Fibroblast of lung (primary cell): ENCODE measurements around the gene WDR62. TPM values are rescaled to one million over a fixed set of nuclear protein-coding genes. Genes with fewer than 3 reads are reported as not detected.

Experiments used
- DNase-seq, 2 donors: peaks; one replicate each; pipeline versions ENCODE4 v3.0.0 to v3.0.0-alpha.2; 2010; ENCODE audit warnings: low read depth in 2 of 2
- H2AFZ ChIP-seq: 2 replicates; pipeline ENCODE4 v1.5.1; 2012; ENCODE audit warnings: low read length, control low read depth, inconsistent platforms
- H3K27ac ChIP-seq: 2 replicates; pipeline ENCODE4 v1.5.1; 2011; ENCODE audit warnings: low read length, control low read depth; ENCODE audit not compliant: insufficient read depth
- H3K27me3 ChIP-seq: 2 replicates; pipeline ENCODE4 v1.5.1; 2011; ENCODE audit warnings: mild to moderate bottlenecking, low read length; ENCODE audit not compliant: control insufficient read depth, insufficient read depth
- H3K36me3 ChIP-seq: 2 replicates; pipeline ENCODE4 v1.5.1; 2011; ENCODE audit warnings: low read length; ENCODE audit not compliant: control insufficient read depth, insufficient read depth
- H3K4me1 ChIP-seq: 2 replicates; pipeline ENCODE4 v1.5.1; 2011; ENCODE audit warnings: low read length; ENCODE audit not compliant: control insufficient read depth, insufficient read depth; ENCODE audit errors: extremely low read depth
- H3K4me2 ChIP-seq: 2 replicates; pipeline ENCODE4 v1.5.1; 2011; ENCODE audit warnings: low read length, control low read depth; ENCODE audit not compliant: insufficient read depth; ENCODE audit errors: extremely low read depth
- H3K4me3 ChIP-seq, 4 experiments: fragments of 200-600 bp in 1 of 4; sonication (generic) in 1 of 4; replicated peaks in 1 of 4; 2 replicates each; pipeline ENCODE4 v1.5.1; 2011 to 2016; ENCODE audit warnings: low read length in 4 of 4, low read depth in 3 of 4, mild to moderate bottlenecking in 3 of 4, control low read depth in 2 of 4, inconsistent platforms in 1 of 4, mixed read lengths in 1 of 4; ENCODE audit not compliant: insufficient read depth in 1 of 4; ENCODE audit errors: control extremely low read depth in 1 of 4
- H3K79me2 ChIP-seq: 2 replicates; pipeline ENCODE4 v1.5.1; 2012; ENCODE audit warnings: mild to moderate bottlenecking, low read length, inconsistent platforms; ENCODE audit not compliant: control insufficient read depth, insufficient read depth
- H3K9ac ChIP-seq: 2 replicates; pipeline ENCODE4 v1.5.1; 2011; ENCODE audit warnings: mild to moderate bottlenecking, low read length, control low read depth; ENCODE audit not compliant: insufficient read depth
- H3K9me3 ChIP-seq: 2 replicates; pipeline ENCODE4 v1.5.1; 2012; ENCODE audit warnings: low read depth, low read length; ENCODE audit not compliant: control insufficient read depth, insufficient read depth
- H4K20me1 ChIP-seq: 2 replicates; pipeline ENCODE4 v1.5.1; 2011; ENCODE audit warnings: low read length; ENCODE audit not compliant: control insufficient read depth, insufficient read depth; ENCODE audit errors: extremely low read depth
- CTCF ChIP-seq, 2 donors: IDR thresholded peaks in 1 of 2; conservative IDR thresholded peaks in 1 of 2; 1 replicate in 1 of 2; 2 replicates in 1 of 2; pipeline ENCODE4 v1.5.1; 2011 to 2012; ENCODE audit warnings: low read length in 2 of 2, control low read depth in 1 of 2, inconsistent platforms in 1 of 2, low read depth in 1 of 2, mild to moderate bottlenecking in 1 of 2
- EZH2 ChIP-seq: IDR thresholded peaks from 2 replicates; pipeline ENCODE4 v1.5.1; 2012; ENCODE audit warnings: low read length, control low read depth, mild to moderate bottlenecking; ENCODE audit errors: missing control alignments
- polyA plus RNA-seq, 2 donors: library from polyadenylated mRNA; depleted of rRNA in 1 of 2; stranded (reverse) in 1 of 2; unstranded in 1 of 2; fragments of >200 nt; gene quantifications; 2 replicates each; pipeline ENCODE4 v1.2.1, GENCODE V29; 2011 to 2012; ENCODE audit warnings: missing spikeins in 1 of 2
- total RNA-seq: library from RNA; depleted of rRNA; stranded (reverse); fragments of >200 nt; gene quantifications from 2 replicates; pipeline ENCODE4 v1.2.1, GENCODE V29; 2014

Gene WDR62
- total and polyA plus RNA-seq, 2 donors (not counting 1 experiment from before 2014, with no cell fraction given), result 1.1 to 2.8 TPM

- H3K36me3 ChIP-seq, result peaks cover 8% of the 10 kb centered on the region
These were observed 36.4 kb downstream of the WDR62 start for GRCh38 chr19:36090910-36091695.

GRCh38 chr19:36092566-36092965 is 37.9 kb downstream of the WDR62 start:
- H2AFZ ChIP-seq, result no peak overlapping the region
- H3K27ac ChIP-seq, result no peak overlapping the region
- H3K36me3 ChIP-seq, result peaks cover 8% of the 10 kb centered on the region
- DNase-seq, result no peak
- H3K9ac ChIP-seq, result no peak overlapping the region
- no peak overlapping the region for H3K4me3 ChIP-seq
- H3K79me2 ChIP-seq, result no peaks in the 10 kb centered on the region
- TF ChIP-seq CTCF (conservative IDR thresholded peaks at IDR 0.05 in 1 of 2, IDR thresholded peaks at IDR 0.05 in 1 of 2; ENCODE audit: low read depth in 1 of 2, low read length in 2 of 2), result no peak
- no peak for TF ChIP-seq EZH2
- no peak overlapping the region for H3K4me2 ChIP-seq
- H3K4me1 ChIP-seq, result no peaks in the 10 kb centered on the region
- no peaks in the 10 kb centered on the region for H3K27me3 ChIP-seq
- no peaks in the 10 kb centered on the region for H3K9me3 ChIP-seq
- no peaks in the 10 kb centered on the region for H4K20me1 ChIP-seq

More at GRCh38 chr19:36090910-36091695, 36.4 kb downstream of the WDR62 start:
- H3K9me3 ChIP-seq, result no peaks in the 10 kb centered on the region
- no peak overlapping the region for H2AFZ ChIP-seq
- no peak overlapping the region for H3K4me3 ChIP-seq
- H4K20me1 ChIP-seq, result no peaks in the 10 kb centered on the region
- H3K4me1 ChIP-seq, result no peaks in the 10 kb centered on the region
- no peaks in the 10 kb centered on the region for H3K27me3 ChIP-seq
- TF ChIP-seq CTCF (conservative IDR thresholded peaks at IDR 0.05 in 1 of 2, IDR thresholded peaks at IDR 0.05 in 1 of 2; ENCODE audit: low read depth in 1 of 2, low read length in 2 of 2) (no peak), EZH2 (no peak)
- H3K4me2 ChIP-seq, result no peak overlapping the region
- H3K27ac ChIP-seq, result no peak overlapping the region
- H3K79me2 ChIP-seq, result no peaks in the 10 kb centered on the region
- H3K9ac ChIP-seq, result no peak overlapping the region
- no peak for DNase-seq

GRCh38 chr19:36093146-36093662 is 38.5 kb downstream of the WDR62 start:
- Histone ChIP-seq H2AFZ (no peak overlapping the region), H3K4me1 (no peaks in the 10 kb centered on the region), H3K27ac (no peak overlapping the region), H3K79me2 (no peaks in the 10 kb centered on the region), H3K4me3 (no peak overlapping the region), H3K9ac (no peak overlapping the region), H3K36me3 (peaks cover 8% of the 10 kb centered on the region), H3K9me3 (no peaks in the 10 kb centered on the region), H4K20me1 (no peaks in the 10 kb centered on the region), H3K4me2 (no peak overlapping the region), H3K27me3 (no peaks in the 10 kb centered on the region)
- TF ChIP-seq EZH2, result no peak
- DNase-seq, result no peak
